GM10847 (cell line): ENCODE data around the gene SHISA4.

Experiments used
- POLR2A ChIP-seq: IDR thresholded peaks from 2 replicates; pipeline ENCODE4 v1.6.1; 2011; ENCODE audit not compliant: insufficient read length; ENCODE audit errors: extremely low read depth

Gene SHISA4

DNA sequence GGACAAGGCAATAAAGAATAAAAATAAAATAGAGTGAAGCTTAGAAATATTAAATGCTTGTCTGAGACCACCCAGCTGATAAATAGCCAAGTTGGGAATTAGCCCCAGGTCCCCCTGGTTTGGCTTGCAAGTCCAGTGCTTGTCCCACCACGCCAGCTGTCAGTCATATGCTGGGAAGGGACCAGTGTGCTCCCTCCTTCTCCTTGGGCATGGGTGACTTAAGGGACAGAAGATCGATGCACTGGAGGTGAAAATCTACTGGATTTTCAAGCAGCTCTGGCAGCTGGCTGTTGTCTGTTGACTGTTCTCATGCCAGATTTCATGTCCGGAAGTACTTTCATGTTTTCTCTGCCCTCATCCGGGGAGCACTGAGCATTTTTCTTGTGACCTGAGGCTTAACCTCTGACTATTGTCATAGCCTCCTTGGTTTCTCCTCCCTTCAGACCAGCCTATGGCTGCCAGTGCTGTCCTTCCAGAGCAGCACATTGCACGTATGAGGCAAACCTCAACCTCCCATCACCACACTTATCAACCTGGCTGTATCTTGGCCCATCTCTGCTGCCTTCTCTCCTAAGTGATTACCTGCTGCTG lies 45.2 kb downstream of the SHISA4 start:
- no peak for TF ChIP-seq POLR2A

DNA sequence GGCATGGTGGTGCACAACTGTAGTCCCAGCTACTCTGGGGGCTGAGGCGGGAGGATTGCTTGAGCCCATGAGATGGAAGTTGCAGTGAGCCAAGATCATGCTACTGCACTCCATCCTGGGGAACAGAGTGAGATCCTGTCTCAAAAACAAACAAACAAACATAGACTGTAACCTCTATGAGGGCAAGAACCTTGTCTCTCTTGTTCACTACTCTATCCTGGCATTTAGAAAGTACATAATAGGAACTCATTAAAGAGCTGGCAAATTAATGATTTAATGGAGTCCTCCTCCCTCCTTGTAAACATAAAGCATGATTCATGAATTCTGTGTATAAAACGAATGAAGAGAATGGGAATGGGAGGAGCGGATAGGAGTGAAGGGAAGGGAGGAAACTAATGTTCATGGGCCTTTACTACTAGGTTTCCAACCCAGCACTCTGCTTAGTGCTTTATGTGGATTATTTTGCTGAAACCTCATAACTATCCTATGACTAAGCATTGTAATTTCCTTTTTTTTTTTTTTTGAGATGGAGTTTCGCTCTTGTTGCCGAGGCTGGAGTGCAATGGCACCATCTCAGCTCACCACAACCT lies 49.0 kb downstream of the SHISA4 start:
- TF ChIP-seq POLR2A = no peak

DNA sequence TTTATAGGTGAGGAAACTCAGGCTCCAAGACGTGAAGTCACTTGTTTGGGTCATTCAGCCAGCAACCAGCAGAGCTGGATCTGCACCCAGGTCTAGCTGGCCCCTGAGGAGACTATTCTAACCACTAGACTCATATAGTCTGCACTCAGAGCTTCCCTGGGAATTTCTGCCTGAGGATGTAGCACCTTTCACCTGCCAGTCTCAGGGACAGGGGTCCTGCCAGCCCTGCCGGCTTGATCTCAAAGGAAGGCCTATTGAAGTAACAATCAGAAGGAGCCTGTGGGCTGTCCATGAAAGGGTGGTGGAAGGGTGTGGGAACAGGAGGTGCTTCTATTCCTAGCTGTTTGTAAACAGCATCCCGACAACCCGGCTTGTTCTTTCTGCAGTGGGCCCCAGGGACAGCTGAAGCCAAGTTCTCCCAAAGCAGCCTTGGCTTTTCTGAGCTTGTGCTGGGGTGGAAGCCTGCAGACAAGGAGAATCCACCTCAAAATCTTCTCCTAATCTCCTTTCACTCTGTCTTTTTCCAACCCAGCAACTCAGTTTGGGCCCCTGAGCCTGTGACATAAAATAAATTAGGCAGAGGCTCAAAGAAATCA lies 49.8 kb downstream of the SHISA4 start:
- no peak for TF ChIP-seq POLR2A

DNA sequence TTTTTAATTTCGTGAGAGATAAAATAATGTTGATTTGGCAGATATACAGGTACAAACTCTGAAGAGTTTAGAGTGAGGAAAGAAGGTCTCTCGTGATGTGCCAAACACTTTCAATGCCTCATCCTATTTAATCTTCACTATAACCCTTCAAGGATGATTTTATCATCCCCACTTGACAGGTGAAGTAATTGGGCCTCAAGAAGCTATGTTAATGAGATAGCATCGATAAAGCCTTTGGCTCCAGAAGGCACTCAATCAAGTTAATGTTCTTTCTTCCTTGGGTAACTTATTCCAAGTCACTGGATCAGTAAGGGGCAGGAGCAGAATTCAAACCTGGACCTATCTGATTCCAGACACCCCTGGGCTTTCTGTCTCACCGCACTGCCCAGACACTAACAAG lies 50.5 kb downstream of the SHISA4 start:
- TF ChIP-seq POLR2A = no peak

DNA sequence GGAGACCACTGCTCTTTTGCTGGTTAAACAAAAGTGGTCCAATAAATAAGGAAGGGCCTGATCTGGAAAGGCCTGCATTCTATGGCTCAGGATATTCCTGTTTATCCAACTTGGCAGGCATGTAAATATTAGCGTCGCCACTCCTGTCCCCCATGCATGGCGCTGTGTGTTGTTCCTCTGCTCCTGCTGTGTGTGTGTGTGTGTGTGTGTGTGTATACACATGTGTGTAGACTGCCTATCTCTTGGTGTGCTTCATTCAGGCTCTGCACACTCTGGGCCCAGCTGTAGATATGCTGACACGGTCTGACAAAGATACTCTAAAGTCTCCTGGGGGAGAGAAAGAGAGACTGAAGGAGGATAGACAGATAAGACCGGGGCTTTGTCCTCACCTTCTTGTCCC lies 50.9 kb downstream of the SHISA4 start:
- TF ChIP-seq POLR2A = no peak

DNA sequence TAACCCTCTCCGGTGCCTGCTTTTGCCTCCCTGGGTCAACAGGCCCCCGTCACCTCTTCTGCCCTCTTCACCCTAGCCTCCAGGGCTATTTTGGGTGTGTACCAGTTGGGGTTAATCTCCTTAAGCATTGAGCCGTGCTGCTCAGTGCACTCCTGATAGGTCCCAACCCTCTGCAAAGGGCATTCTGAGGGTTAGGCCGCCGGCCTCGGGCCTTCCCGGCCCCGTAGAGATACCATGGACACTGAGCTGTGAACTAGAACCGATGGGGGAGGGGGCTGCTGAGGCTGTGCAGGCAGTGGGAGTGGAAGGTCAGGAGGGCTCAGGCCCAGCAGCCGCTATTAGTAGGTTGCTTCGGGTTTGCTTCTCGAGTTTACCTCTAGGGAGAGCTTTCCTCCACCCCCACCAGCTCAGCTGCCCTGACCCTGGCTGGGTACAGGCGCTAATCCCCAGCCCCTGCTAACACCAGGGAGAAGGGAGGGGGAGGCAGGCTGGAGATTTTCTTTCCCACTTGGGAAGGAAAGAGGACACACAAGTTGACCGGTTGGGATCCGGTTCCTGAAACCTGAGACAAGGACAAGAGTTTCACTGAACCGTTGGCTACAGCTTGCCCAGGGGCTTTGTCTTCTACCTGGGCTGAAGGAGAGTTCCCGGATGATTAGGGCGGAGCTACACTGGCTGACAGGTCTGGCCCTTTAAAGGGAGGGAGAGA lies 52.9 kb downstream of the SHISA4 start:
- no peak for TF ChIP-seq POLR2A

DNA sequence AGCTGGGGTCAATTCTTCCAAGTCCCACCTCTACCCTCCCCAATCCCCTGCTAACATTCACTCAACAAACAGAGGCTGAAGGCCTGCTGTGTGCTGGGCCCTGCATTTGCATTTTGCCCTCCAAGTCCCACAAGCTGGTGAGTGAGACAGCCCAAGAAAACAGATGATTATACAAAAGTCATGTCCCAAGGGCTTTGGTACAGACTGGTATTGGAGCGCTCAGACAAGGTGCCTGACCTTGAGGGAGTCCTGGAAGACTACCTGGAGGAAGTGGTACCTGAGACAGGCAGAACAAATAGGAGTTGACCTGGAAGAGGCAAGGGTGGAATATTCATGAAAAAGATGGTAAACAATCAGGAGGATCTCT lies 53.4 kb downstream of the SHISA4 start:
- no peak for TF ChIP-seq POLR2A
